ENCODE measurements around the gene CIDEB. TPM values are rescaled to one million over a fixed set of nuclear protein-coding genes. Genes with fewer than 3 reads are reported as not detected.

The CIDEB gene
- total RNA-seq, 1 experiment from 2014 or later: not detected

GRCh38 chr14:24278424-24278823 lies 29.4 kb downstream of the CIDEB start:
- Histone ChIP-seq H3K27ac (ENCODE audit: insufficient read length, low read depth, low read length) (no peak overlapping the region), H2AK5ac (ENCODE audit: insufficient read length, low read length) (no peak overlapping the region), H2BK5ac (ENCODE audit: insufficient read length, low read length) (no peak overlapping the region), H3K4me1 (ENCODE audit: insufficient read depth, low read length) (no peaks in the 10 kb centered on the region), H3K56ac (ENCODE audit: insufficient read length, low read depth, low read length) (no peak overlapping the region), H3T11ph (ENCODE audit: low read length) (no peak overlapping the region), H3K18ac (ENCODE audit: insufficient read length, low read depth, low read length) (no peak overlapping the region), H3K4me2 (ENCODE audit: insufficient read depth, insufficient read length, low read length) (no peak overlapping the region), H2BK15ac (ENCODE audit: low read depth, low read length) (no peak overlapping the region), H2AFZ (ENCODE audit: low read length) (no peak overlapping the region), H4K5ac (ENCODE audit: insufficient read length, low read depth, low read length) (no peak overlapping the region), H4K20me1 (ENCODE audit: control insufficient read depth, insufficient read depth, insufficient read length) (no peaks in the 10 kb centered on the region), H3K14ac (ENCODE audit: insufficient read depth, low read length) (no peak overlapping the region), H3K4ac (ENCODE audit: low read depth, low read length) (no peak overlapping the region), H3K79me1 (ENCODE audit: insufficient read depth, low read depth, low read length, poor library complexity, severe bottlenecking) (no peaks in the 10 kb centered on the region), H3K23ac (ENCODE audit: insufficient read length, low read depth, low read length) (no peak overlapping the region), H3K79me2 (ENCODE audit: insufficient read depth, low read length) (no peaks in the 10 kb centered on the region), H3K23me2 (ENCODE audit: insufficient read length, low read depth, low read length, poor library complexity, severe bottlenecking) (no peaks in the 10 kb centered on the region), H3K9me3 (ENCODE audit: control insufficient read depth, low read depth, low read length) (no peaks in the 10 kb centered on the region), H4K91ac (ENCODE audit: insufficient read length, low read depth, low read length) (peak overlapping the region; percentile 17), H4K8ac (replicated peaks; ENCODE audit: insufficient read length, low read depth, low read length) (no peak overlapping the region), H3K27me3 (ENCODE audit: insufficient read depth, low read length) (no peaks in the 10 kb centered on the region), H2BK20ac (ENCODE audit: low read depth, low read length, poor library complexity, severe bottlenecking) (no peak overlapping the region), H2BK12ac (ENCODE audit: insufficient read length, low read depth, low read length) (no peak overlapping the region), H2BK120ac (ENCODE audit: low read depth, low read length, poor library complexity, severe bottlenecking) (no peak overlapping the region), H3K9ac (ENCODE audit: extremely low read depth, insufficient read length, low read length) (no peak overlapping the region)
- TF ChIP-seq CTCF (conservative IDR thresholded peaks at IDR 0.05): no peak
- WGBS (ENCODE audit: extremely low coverage, insufficient read length, low lambda C conversion rate): no CpG with 5 or more reads among the region's 5 CpGs
- Mint-ChIP-seq H3K4me1 (peaks cover 2 to 11% of the 10 kb centered on the region in 2 experiments; a peak in 2 of 4 replicates), H3K4me3 (no peak overlapping the region), H3K27ac (no peak overlapping the region; a peak in 1 of 7 replicates), H3K27me3 (ENCODE audit: low read depth) (no peaks in the 10 kb centered on the region), H3K9me3 (no peaks in the 10 kb centered on the region), H3K36me3 (ENCODE audit: insufficient read depth in 1 of 3, low read depth in 3 of 3) (no peaks in the 10 kb centered on the region)
- DNase-seq: no peak
